Measurements from ENCODE around the gene KRT27. TPM values are rescaled to one million over a fixed set of nuclear protein-coding genes. Genes with fewer than 3 reads are reported as not detected.
"Not testable (repeated sequence)": the region's sequence is repeated elsewhere in the genome, so short reads cannot be mapped to it uniquely, and the experiment has no call there.

Gene KRT27
- total RNA-seq, 1 experiment from 2014 or later: not detected

DNA sequence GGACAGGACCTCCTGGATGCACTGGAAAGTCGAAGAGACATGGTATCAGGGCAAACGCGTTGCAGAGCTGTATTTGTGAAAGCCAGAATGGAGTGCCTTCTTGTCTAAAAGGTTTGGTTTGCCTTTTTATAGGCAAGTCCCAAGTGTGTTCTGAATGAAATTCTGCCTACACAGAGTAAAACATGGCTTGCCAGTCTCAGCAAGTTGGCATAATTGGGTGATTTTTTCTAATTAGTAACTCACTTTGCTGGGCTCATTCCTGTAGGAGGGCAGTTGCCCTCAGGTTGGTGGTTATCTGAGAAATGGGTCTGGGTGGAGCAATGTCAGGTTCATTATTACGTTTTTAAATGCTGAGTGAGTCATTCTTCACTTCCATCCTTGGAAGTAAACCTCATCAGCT lies 27.1 kb downstream of the KRT27 start, which contains the start of gene KRT25:
Gene KRT25 (minus strand): TSS at position 101 of the 400 bp plus-strand sequence. CDS start 60 bp downstream, at position 41.
- DNase-seq (ENCODE audit: low read depth): no peak

DNA sequence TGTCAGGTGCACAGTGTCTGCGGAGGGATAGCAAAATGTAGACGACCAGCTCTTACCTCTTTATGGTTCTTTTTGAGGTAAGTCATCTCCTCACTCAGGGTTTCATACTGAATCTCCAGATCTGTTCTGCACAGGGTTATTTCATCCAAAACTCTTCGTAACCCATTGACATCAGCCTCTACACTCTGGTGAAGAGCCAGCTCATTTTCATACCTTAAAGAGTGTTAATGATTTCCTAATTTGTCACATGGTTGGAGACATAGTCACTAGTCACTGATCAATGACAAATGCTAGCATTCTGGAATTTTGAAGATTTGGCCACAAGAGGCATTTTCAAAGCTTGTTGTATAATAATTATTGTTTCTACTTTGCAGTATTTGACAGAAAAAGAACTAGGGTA lies 28.5 kb downstream of the KRT27 start:
- no peak for DNase-seq (ENCODE audit: low read depth)

DNA sequence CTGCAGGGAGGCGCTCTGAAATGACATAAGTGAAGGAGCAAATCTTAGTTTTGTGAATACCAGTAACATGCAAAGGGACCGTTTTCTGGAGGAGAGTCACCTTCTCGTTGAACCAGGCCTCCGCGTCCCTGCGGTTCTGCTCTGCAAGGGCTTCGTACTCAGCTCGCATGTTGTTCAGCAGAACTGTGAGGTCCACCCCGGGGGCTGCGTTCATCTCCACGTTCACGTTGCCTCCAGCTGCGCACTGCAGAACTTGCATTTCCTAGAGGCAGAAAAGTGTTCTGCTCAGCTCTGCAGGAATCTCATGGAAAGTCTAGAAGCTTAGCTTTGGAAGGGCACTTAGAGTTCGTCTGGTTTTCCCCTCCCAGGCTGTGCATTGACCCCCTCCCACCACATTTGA lies 31.3 kb downstream of the KRT27 start:
- DNase-seq (ENCODE audit: low read depth): no peak

DNA sequence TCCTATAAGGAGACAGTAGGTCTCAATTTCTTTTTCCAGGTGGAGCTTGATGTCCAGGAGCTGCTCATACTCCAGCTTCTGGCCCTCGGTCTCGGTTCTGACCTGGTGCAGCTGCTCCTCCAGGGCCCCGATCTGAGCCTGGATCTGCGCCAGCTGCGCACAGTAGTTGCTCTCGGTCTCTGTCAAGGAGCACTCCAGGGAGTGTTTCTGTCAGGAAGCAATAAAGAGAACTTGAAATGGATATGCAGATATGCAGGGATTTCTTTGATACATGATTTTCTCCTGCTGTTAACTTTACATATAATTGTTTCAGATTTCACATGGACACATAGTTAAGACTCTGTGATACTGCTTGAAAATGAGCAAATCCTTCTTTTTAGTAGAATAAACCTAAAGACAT lies 32.0 kb downstream of the KRT27 start:
- DNase-seq (ENCODE audit: low read depth): no peak

DNA sequence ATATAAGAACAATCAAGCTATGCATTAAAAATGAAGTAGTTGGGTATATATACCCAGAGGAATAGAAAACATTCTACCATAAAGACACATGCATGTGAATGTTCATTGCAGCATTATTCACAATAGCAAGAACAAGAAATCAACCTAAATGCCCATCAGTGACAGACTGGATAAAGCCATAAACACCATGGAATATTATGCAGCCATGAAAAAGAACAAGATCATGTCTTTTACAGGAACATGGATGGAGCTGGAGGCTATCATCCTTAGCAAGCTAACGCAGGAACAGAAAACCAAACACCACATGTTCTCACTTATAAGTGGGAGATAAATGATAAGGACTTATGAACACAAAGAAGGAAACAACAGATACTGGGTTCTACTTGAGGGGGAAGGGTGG lies 33.7 kb downstream of the KRT27 start:
- DNase-seq (ENCODE audit: low read depth): not testable (repeated sequence)

DNA sequence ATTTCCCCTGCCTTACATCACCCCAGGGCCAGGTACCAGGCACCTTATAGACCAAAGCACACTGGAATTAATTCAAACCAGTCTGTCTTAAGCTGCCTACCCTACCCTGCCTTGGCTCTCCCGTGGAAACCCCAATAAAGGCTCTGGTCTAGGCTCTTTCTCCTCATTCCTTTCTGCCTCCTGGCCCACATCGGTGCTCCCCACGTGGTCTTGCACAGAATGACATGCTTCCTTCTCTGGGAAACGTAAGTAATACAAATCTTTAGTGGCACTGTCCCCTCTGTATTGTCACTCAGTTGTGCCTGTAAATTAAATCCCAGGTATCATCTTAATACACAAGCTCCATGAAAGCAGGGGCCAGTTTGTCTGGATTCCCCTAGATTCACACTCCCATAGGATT lies 43.8 kb downstream of the KRT27 start:
- DNase-seq (ENCODE audit: low read depth): no peak

DNA sequence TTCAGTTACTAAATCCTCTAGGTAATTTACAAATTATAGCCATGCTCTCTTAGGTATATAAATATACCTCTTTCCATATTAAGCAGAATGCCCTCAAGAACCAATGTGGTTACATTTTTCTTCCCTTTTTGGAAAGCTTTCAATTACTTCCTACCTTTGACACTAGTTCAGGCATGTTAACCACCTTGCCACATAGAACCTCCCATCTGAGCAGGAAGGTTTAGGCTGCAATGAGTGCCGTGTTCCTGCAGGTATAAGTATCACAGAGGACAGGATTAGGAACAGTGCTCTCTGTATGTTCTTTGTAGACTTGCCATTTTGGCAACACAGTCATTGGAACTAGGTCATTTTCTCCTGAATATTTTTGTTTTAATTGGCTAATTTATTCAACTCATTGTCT lies 47.3 kb downstream of the KRT27 start:
- DNase-seq (ENCODE audit: low read depth): no peak

DNA sequence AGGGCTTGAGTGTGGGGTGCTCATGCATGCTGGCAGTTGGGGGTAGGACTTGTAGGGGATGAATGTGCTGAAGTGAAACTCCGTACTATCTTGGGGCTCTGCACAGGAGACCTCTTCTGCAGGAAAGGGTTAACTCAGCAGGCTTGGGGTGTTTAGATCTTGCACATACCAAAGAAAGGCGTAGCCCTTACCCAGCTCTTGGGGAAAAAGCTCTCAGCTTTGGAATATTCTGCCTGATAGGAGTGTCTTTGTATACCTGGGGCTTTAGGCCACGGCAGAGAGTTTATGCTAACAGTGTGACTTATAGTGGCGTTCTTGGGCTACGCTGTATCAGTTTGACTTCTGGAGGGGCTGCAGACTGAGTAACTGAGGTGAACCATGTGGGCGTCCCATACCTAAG lies 48.3 kb downstream of the KRT27 start:
- no peak for DNase-seq (ENCODE audit: low read depth)

DNA sequence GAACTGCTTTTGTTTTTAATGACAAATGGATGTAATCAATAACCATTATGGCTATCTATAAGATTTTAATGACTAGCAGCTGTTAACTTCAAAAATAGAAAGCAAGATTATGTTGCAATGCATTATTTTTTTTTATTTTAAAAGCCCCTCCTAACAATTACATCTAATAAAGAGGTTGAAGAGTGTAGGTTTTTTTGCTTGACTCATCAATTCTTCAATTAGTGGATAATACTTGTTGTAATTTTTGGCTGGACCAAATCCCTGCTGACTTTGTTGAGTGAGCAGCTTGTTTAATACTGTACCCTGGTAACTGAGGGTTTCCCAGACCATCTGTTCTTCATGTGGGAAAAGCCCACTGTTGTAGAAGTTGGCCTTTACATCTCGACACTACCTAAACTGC lies 51.4 kb downstream of the KRT27 start:
- DNase-seq (ENCODE audit: low read depth): no peak

DNA sequence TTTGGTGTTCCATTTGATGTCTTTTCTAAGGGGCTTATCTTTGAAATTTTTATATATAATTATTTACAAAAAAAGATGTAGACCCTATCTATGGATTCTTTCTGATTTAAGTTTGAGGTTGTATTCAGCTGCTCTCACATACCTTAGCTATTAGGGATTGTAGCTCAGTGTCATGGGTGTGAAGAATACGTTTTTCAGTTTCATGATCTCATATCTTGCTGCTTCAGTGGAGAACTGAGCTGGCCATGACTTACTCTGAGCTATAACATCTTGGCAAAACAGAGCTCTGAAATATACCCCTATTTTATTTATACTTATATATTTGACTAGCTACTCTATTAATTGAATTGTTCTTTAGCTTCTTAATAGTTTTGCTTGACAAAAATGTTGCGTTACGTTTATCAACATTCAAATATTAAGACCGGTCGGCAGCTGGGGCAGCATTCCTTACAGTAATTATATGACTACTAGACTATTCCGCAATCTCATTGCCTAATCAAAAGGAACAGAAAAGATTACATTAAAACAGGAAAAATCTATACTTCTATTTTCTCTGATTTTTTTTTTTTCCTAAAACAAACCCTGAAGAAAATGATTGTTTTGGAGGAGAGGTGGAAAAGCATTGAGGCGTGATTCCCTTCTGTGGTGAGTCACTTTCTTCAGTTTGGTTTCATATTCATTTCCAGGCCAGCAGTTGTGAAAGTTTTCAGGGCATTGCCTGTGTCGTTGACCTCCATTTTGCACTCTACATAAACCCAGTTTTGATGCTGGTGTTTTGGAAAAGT lies 54.7 kb downstream of the KRT27 start:
- DNase-seq (ENCODE audit: low read depth): peak; percentile 78

DNA sequence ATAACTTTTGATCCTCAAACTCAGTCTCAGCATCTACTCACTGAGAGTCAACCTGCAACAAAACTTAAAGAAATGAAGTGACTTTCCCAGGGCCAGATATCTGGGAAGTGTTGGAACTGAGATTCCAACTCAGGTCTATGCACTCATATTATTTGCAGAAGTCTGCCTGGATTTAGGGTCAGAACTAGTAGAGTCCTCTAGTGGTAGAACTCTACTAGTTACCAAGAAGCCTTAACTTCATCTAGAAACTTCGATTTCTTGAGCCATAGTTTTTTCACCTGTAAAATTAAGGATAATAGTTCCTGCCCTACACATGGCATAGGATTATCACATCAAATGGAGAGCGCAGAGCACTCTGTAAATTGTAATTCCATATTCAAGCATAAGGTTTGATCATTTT lies 55.4 kb downstream of the KRT27 start:
- DNase-seq (ENCODE audit: low read depth): peak; percentile 16

Other genes with a start within 250 kb of the KRT27 start
- not detected in 2 replicates for gene CCR7, start 217.1 kb downstream of the KRT27 start, total RNA-seq (2014; rRNA removed; shearing (Covaris generic))
- gene SMARCE1, start 134.7 kb downstream of the KRT27 start, total RNA-seq (2014; rRNA removed; shearing (Covaris generic)): 64.8 and 90.4 TPM in 2 replicates
- not detected in 2 replicates for gene KRT222, start 117.4 kb downstream of the KRT27 start, total RNA-seq (2014; rRNA removed; shearing (Covaris generic))
- gene KRT24, start 78.8 kb downstream of the KRT27 start, total RNA-seq (2014; rRNA removed; shearing (Covaris generic)): not detected in 2 replicates
- not detected in 2 replicates for gene KRT25, start 27.2 kb downstream of the KRT27 start, total RNA-seq (2014; rRNA removed; shearing (Covaris generic))
- not detected in 2 replicates for gene KRT26, start 10.3 kb downstream of the KRT27 start, total RNA-seq (2014; rRNA removed; shearing (Covaris generic))
- gene KRT28, start 17.4 kb upstream of the KRT27 start, total RNA-seq (2014; rRNA removed; shearing (Covaris generic)): not detected in 2 replicates
- gene KRT10, start 40.1 kb upstream of the KRT27 start, total RNA-seq (2014; rRNA removed; shearing (Covaris generic)): 19.7 and 26.7 TPM in 2 replicates
- gene KRT12, start 84.7 kb upstream of the KRT27 start, total RNA-seq (2014; rRNA removed; shearing (Covaris generic)): not detected in 2 replicates
- gene KRT20, start 102.7 kb upstream of the KRT27 start, total RNA-seq (2014; rRNA removed; shearing (Covaris generic)): not detected in 2 replicates
- 0.20 TPM in 1 of 2 replicates, not detected in the other for gene KRT23, start 155.1 kb upstream of the KRT27 start, total RNA-seq (2014; rRNA removed; shearing (Covaris generic))
- 0.24 TPM in 1 of 2 replicates, not detected in the other for gene KRT39, start 184.4 kb upstream of the KRT27 start, total RNA-seq (2014; rRNA removed; shearing (Covaris generic))
- not detected in 2 replicates for gene KRT40, start 201.8 kb upstream of the KRT27 start, total RNA-seq (2014; rRNA removed; shearing (Covaris generic))
- not detected in 2 replicates for gene KRTAP3-3, start 211.6 kb upstream of the KRT27 start, total RNA-seq (2014; rRNA removed; shearing (Covaris generic))
- not detected in 2 replicates for gene KRTAP3-2, start 217.4 kb upstream of the KRT27 start, total RNA-seq (2014; rRNA removed; shearing (Covaris generic))
- not detected in 2 replicates for gene KRTAP3-1, start 226.6 kb upstream of the KRT27 start, total RNA-seq (2014; rRNA removed; shearing (Covaris generic))
- gene KRTAP1-5, start 244.7 kb upstream of the KRT27 start, total RNA-seq (2014; rRNA removed; shearing (Covaris generic)): not detected in 2 replicates
- gene KRTAP1-4, start 247.6 kb upstream of the KRT27 start, total RNA-seq (2014; rRNA removed; shearing (Covaris generic)): not detected in 2 replicates

Data from RPMI7951 (cell line).